Fibroblast of mammary gland (primary cell): Measurements from ENCODE around the gene BTN2A1.

Experiments
- DNase-seq: peaks from one replicate; pipeline ENCODE4 v3.0.0-alpha.2; 2010; ENCODE audit warnings: low read depth
- H3K4me3 ChIP-seq: 2 replicates; pipeline ENCODE4 v1.5.1; 2011; ENCODE audit warnings: low read depth, mild to moderate bottlenecking, low read length, moderate library complexity; ENCODE audit not compliant: control insufficient read depth
- TF ChIP-seq, protein P1 (sequence below): conservative IDR thresholded peaks from 2 replicates; pipeline ENCODE4 v1.5.1; 2011; ENCODE audit warnings: low read depth, low read length, inconsistent platforms; ENCODE audit not compliant: control insufficient read depth, insufficient read depth

BTN2A1 gene

DNA sequence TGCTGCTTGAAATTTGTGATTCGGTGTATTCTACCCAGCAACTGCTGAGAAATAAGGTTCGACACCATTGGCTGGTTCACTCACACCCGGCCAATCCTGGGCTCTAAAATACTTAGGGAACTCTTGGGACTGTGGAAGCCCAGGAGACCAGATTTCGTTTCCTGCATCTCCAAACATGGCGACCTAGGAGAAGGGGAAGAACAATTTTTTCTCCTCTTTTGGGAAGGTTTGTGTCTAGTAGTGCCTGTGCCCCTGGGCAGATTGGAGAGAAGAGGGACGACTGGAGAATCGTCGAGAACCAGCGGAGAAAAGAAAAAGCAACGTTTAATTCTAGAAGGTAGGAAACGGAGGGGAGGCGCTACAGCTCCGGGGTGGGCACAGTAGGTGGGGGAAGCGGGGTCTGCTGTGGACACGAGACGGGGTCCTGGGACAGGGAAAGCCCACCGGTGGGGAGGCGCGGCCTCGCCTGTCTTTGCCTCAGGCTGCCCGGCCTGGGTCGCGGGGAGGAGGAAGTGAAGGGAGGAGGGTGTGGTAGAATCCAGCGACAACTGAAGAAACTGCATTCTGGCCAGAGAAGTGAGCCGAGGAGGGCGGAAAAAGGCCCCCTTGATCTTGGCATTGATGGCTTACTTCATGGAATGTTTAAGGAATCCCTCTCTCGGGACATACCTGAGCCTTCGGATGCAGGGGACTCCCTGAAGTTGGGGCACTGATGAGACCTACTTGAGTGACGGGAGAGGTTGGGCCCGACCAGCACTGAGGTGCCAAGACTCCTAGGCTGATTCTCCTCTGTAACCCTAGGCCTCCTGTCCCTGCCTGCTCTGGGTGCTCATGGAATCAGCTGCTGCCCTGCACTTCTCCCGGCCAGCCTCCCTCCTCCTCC, at the start of gene BTN2A1:
Gene BTN2A1, plus strand, starts transcription at position 150 of the 883 bp plus-strand sequence. Its CDS starts 682 bp downstream, at position 832.
- H3K4me3 ChIP-seq, result peak within 1 kb of the TSS; percentile 98
- TF ChIP-seq, protein P1, sequence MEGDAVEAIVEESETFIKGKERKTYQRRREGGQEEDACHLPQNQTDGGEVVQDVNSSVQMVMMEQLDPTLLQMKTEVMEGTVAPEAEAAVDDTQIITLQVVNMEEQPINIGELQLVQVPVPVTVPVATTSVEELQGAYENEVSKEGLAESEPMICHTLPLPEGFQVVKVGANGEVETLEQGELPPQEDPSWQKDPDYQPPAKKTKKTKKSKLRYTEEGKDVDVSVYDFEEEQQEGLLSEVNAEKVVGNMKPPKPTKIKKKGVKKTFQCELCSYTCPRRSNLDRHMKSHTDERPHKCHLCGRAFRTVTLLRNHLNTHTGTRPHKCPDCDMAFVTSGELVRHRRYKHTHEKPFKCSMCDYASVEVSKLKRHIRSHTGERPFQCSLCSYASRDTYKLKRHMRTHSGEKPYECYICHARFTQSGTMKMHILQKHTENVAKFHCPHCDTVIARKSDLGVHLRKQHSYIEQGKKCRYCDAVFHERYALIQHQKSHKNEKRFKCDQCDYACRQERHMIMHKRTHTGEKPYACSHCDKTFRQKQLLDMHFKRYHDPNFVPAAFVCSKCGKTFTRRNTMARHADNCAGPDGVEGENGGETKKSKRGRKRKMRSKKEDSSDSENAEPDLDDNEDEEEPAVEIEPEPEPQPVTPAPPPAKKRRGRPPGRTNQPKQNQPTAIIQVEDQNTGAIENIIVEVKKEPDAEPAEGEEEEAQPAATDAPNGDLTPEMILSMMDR, result no peak
- DNase-seq, result peak; percentile 93

DNA sequence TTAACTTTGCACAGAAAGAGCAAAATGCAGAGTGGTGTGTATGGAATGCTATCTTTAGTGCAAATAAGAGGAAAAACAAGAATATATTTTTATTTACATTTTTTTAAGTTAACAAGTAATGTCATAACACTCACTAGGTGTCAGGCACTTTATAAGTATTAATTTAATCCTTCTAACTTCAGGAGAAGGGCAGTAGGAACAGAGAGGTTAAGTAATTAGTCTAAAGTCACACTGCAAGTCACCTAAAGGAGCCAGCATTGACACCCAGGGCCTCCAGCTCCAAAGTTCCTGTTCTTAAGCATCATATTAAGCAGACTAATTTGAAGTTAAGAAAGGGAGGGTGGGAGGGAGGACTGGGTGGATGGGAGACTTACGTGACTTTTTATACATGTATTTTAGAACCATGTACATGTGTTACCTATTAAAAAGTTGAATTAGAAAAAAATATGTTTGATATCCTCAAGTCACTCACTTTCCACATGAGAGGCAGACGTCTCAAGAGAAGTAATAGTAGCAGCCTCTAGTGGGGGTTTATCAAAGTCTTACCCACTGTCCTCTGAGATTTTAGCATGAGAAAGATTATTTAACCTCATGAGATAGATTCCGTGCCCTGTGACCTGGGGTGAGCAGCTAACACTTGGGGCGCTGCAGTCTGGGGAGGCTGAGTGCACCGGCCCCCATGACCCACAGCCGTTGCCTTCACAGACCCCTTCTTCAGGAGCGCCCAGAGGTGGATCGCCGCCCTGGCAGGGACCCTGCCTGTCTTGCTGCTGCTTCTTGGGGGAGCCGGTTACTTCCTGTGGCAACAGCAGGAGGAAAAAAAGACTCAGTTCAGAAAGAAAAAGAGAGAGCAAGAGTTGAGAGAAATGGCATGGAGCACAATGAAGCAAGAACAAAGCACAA, 48.7 kb upstream of the BTN2A1 start:
- TF ChIP-seq, protein P1, result no peak
- no peak for DNase-seq
- H3K4me3 ChIP-seq, result no peak overlapping the region

DNA sequence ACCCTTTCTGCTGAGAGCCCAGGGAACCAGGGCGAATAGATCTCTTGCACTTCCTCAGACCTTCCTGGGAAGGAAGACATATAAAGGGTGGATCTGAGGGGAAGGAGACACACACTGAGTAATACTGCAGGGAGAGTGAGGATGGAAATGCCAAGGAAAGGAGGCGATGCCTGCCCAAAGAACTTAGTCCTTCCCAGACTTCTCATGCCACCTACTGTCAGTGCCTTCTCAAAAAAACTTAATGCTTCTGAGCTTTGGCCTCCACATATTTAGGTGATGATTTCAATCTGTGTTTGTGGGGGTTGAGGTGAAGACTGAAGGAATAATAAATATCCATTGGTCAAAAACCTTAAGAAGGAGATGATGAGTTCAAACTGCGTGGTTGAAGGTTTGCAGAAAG, 46.0 kb upstream of the BTN2A1 start:
- TF ChIP-seq, protein P1, result no peak
- DNase-seq, result peak; percentile 18
- no peak overlapping the region for H3K4me3 ChIP-seq

DNA sequence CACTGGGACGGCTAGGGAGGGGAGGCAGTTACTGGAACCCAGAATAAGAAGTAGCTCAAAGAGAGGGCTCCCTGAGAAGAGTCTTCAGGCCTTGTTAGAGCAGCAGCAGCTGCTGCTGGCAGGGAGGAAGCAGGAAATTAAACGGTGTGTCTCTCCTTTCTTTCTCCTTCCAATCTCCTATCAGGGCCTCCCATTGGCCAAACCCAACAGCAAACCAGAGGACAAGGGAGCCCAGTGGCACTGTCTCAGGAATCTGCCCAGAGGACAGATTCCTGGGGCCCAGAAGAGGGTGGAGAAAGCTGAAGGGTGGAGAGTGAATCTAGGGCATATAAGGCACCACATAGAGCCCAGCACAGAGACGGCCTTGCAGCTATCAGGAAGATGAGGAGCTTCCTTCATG, 45.5 kb upstream of the BTN2A1 start:
- TF ChIP-seq, protein P1, result no peak
- no peak for DNase-seq
- no peak overlapping the region for H3K4me3 ChIP-seq

DNA sequence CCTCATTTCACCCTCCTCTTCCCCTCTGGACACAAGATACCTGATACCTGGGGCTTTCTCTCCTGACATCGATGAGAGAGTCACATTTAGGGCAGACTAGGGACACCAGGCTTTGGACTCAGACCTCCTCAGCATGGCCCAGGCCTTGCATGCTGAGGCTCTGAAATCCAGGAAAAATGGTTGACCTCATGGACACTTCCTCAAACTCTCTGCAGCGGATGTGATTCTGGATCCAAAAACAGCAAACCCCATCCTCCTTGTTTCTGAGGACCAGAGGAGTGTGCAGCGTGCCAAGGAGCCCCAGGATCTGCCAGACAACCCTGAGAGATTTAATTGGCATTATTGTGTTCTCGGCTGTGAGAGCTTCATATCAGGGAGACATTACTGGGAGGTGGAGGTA, 44.8 kb upstream of the BTN2A1 start:
- TF ChIP-seq, protein P1, result no peak
- DNase-seq, result no peak
- H3K4me3 ChIP-seq, result no peak overlapping the region

DNA sequence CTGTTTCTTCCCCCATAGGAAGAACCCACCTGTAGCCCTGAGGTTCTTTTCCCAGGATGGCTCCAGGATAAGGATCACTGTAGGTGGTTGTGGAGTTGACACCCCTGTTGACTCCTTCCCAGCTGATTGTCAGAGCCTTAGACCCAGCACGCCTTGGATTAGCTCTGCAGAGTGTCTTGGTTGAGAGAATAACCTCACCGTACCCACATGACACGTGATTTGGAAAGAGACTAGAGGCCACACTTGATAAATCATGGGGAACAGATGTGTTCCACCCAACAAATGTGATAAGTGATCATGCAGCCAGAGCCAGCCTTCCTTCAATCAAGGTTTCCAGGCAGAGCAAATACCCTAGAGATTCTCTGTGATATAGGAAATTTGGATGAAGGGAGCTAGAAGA, 43.5 kb upstream of the BTN2A1 start:
- TF ChIP-seq, protein P1, result no peak
- no peak overlapping the region for H3K4me3 ChIP-seq
- no peak for DNase-seq
